GM12864 (cell line): ENCODE measurements around the gene CSTF1.

Experiments
- DNase-seq: peaks from one replicate; pipeline ENCODE4 v3.0.0-alpha.2; 2011; ENCODE audit warnings: low read depth
- H3K4me3 ChIP-seq: 2 replicates; pipeline ENCODE4 v1.5.1; 2011; ENCODE audit warnings: mild to moderate bottlenecking, low read depth, low read length, control low read depth
- CTCF ChIP-seq: IDR thresholded peaks from 2 replicates; pipeline ENCODE4 v1.5.1; 2011; ENCODE audit warnings: low read depth, mild to moderate bottlenecking, moderate library complexity, low read length, control low read depth, inconsistent platforms; ENCODE audit errors: missing control alignments

The CSTF1 gene

DNA sequence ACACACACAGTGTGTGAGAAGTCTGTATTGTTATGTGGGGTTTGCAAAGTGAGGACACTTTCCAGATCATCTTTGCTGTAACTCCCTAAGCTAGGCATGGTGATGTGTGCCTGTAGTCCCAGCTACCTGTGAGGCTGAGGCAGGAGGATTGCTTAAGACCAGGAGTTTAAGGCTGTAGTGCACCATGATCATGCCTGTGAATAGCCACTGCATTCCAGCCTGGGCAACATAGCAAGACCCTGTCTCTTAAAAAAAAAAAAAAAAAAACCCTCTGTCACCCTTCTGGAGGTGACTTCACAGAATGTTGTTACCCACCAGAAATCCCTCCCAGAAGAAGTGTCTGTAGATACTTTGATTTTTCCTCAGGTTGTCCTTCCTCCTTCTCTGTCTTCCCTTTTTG is 34.5 kb downstream of the CSTF1 start:
- TF ChIP-seq CTCF, result no peak
- no peak for DNase-seq
- no peak overlapping the region for H3K4me3 ChIP-seq

DNA sequence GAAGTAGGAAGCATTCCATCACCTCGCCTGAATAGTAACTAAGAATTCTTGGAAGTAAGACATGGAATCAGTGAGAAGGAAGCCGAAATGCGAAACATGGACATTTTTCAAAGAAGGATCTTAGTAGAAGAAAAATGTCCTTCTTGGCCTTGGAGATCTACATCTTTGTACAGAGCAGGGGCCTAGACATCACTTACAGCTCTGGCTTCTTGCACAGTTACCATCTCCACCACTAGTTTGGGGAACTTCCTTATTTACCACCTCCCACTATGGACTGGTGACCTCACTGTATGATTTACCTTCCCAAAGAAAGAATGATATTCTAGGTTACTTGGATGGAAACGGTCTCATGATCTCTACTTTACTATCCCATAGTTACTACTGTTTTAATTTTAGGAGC is 35.4 kb downstream of the CSTF1 start:
- no peak for DNase-seq
- no peak overlapping the region for H3K4me3 ChIP-seq
- no peak for TF ChIP-seq CTCF

GRCh38 chr20:56428410-56428809 is 36.0 kb downstream of the CSTF1 start:
- TF ChIP-seq CTCF, result no peak
- no peak overlapping the region for H3K4me3 ChIP-seq
- no peak for DNase-seq

DNA sequence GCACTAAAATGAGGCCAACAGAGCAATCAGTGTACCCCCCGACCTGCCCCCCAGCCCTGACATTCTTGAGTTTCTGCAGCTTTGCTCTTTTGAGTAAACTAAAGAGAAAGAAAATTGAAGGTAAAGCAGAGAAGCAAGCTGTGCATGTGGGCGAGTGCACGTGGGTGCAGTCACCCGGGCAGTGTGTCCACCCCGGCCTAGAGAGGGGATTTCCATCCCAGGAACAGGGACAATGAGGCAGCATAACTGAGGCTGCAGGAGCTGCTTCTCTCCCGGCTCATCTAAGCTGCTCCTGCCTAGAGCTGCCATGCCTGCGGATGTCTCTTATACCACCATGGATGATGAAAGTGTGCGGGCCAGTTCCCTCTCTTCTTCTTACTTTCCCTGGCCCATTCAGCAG is 36.4 kb downstream of the CSTF1 start:
- H3K4me3 ChIP-seq, result no peak overlapping the region
- TF ChIP-seq CTCF, result no peak
- DNase-seq, result no peak

- no peak overlapping the region for H3K4me3 ChIP-seq
- TF ChIP-seq CTCF, result no peak
- no peak for DNase-seq
These were observed 37.1 kb downstream of the CSTF1 start for GRCh38 chr20:56429502-56429901.

GRCh38 chr20:56429941-56430340 is 37.5 kb downstream of the CSTF1 start:
- no peak for DNase-seq
- no peak overlapping the region for H3K4me3 ChIP-seq
- no peak for TF ChIP-seq CTCF

DNA sequence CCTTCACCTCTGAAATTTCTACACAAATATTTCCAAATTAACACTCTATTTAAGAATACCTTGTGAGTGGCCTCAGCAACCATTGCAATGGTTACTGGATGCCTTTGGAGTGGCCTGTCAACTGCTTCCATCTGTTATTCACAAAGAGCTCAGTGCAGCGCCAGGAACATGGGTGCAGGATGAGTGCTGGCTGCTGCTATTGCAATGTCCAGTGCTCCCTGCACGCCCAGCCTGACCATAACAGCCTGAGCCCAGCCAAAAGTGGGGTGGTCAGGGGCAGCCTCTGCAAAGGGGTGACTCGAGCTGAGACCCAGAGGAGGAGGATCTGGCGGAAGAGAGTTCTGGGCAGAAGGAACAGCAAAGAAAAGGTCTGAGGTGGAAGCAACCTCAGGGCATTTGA is 38.0 kb downstream of the CSTF1 start:
- H3K4me3 ChIP-seq, result no peak overlapping the region
- no peak for DNase-seq
- no peak for TF ChIP-seq CTCF
